ENCODE measurements around the gene GAB2.

- TF ChIP-seq POLR2A (IDR thresholded peaks at IDR 0.05; ENCODE audit: low read depth, low read length) (no peak), POLR2AphosphoS5 (IDR thresholded peaks at IDR 0.05; ENCODE audit: low read depth, low read length) (no peak), TAF1 (IDR thresholded peaks at IDR 0.05; ENCODE audit: low read depth, low read length) (no peak), SPI1 (IDR thresholded peaks at IDR 0.05; ENCODE audit: low read depth, low read length) (no peak), POU2F2 (IDR thresholded peaks at IDR 0.05; ENCODE audit: low read depth, low read length) (no peak)
Measured at GRCh38 chr11:78417175-78417887, at the start of gene GAB2.
